MM.1S (cell line): ENCODE measurements around the gene PPP1R12C.
"Not testable (repeated sequence)": the region's sequence is repeated elsewhere in the genome, so short reads cannot be mapped to it uniquely, and the experiment has no call there.

ENCODE experiments used
- DNase-seq: peaks from one replicate; pipeline ENCODE4 v3.0.0-alpha.2; 2015
- H2AFZ ChIP-seq: fragments of 300-600 bp; sonication (generic); 2 replicates; pipeline ENCODE4 v1.6.0; 2016; ENCODE audit warnings: antibody characterized with exemption, low read length
- H3F3A ChIP-seq: fragments of 300-600 bp; sonication (generic); 2 replicates; pipeline ENCODE4 v1.6.1; 2016; ENCODE audit warnings: mild to moderate bottlenecking, antibody characterized with exemption, low read length, moderate library complexity, mixed read lengths; ENCODE audit not compliant: insufficient read depth
- H3K27ac ChIP-seq: fragments of 300-600 bp; sonication (generic); 2 replicates; pipeline ENCODE4 v1.5.1; 2016; ENCODE audit warnings: mild to moderate bottlenecking, low read length
- H3K27me3 ChIP-seq: fragments of 300-600 bp; sonication (generic); replicated peaks from 2 replicates; pipeline ENCODE4 v1.6.0; 2016; ENCODE audit warnings: low read length; ENCODE audit not compliant: insufficient read depth
- H3K36me3 ChIP-seq: fragments of 300-600 bp; sonication (generic); replicated peaks from 2 replicates; pipeline ENCODE4 v1.6.1; 2016; ENCODE audit warnings: mild to moderate bottlenecking, low read length, mixed read lengths; ENCODE audit not compliant: insufficient read depth
- H3K4me1 ChIP-seq: fragments of 300-600 bp; sonication (generic); 2 replicates; pipeline ENCODE4 v1.6.1; 2016; ENCODE audit warnings: low read length, mixed read lengths
- H3K4me2 ChIP-seq: fragments of 300-600 bp; sonication (generic); 2 replicates; pipeline ENCODE4 v1.6.0; 2016; ENCODE audit warnings: low read depth, low read length
- H3K4me3 ChIP-seq: fragments of 300-600 bp; sonication (generic); 2 replicates; pipeline ENCODE4 v1.5.1; 2016; ENCODE audit warnings: low read length, mixed read lengths
- H3K79me2 ChIP-seq: fragments of 300-600 bp; sonication (generic); 2 replicates; pipeline ENCODE4 v1.6.1; 2016; ENCODE audit warnings: mixed run types, low read length, mixed read lengths
- H3K9ac ChIP-seq: fragments of 300-600 bp; sonication (generic); 2 replicates; pipeline ENCODE4 v1.6.1; 2016; ENCODE audit warnings: low read length, mixed read lengths
- H3K9me2 ChIP-seq: fragments of 300-600 bp; sonication (generic); replicated peaks from 2 replicates; pipeline ENCODE4 v1.6.1; 2016; ENCODE audit warnings: mild to moderate bottlenecking, low read length, mixed read lengths; ENCODE audit not compliant: insufficient read depth
- H3K9me3 ChIP-seq: fragments of 300-600 bp; sonication (generic); replicated peaks from 2 replicates; pipeline ENCODE4 v1.6.1; 2016; ENCODE audit warnings: mild to moderate bottlenecking, low read length, mixed read lengths; ENCODE audit not compliant: insufficient read depth
- H4K20me1 ChIP-seq: fragments of 300-600 bp; sonication (generic); 2 replicates; pipeline ENCODE4 v1.6.1; 2016; ENCODE audit warnings: mild to moderate bottlenecking, low read length, moderate library complexity, mixed read lengths; ENCODE audit not compliant: insufficient read depth
- CTCF ChIP-seq: fragments of 300-600 bp; sonication (generic); IDR thresholded peaks from 2 replicates; pipeline ENCODE4 v1.5.1; 2016; ENCODE audit warnings: antibody characterized with exemption, low read length, mixed read lengths
- EZH2 ChIP-seq: fragments of 300-600 bp; sonication (generic); optimal IDR thresholded peaks from 2 replicates; pipeline ENCODE3; 2017; ENCODE audit warnings: low read depth, mild to moderate bottlenecking, antibody characterized with exemption, low read length, mixed read lengths
- EZH2phosphoT487 ChIP-seq: fragments of 300-600 bp; sonication (generic); IDR thresholded peaks from 2 replicates; pipeline ENCODE4 v1.6.1; 2018; ENCODE audit warnings: antibody characterized with exemption, low read length

Gene PPP1R12C

GRCh38 chr19:55156202-55157063, 39.0 kb upstream of the PPP1R12C start:
- no peaks in the 10 kb centered on the region for H3K4me1 ChIP-seq
- H3K9ac ChIP-seq: no peak overlapping the region
- DNase-seq: no peak
- no peak overlapping the region for H2AFZ ChIP-seq
- no peak overlapping the region for H3K4me3 ChIP-seq
- no peak overlapping the region for H3K4me2 ChIP-seq
- H3K36me3 ChIP-seq: no peaks in the 10 kb centered on the region
- no peaks in the 10 kb centered on the region for H4K20me1 ChIP-seq
- no peak overlapping the region for H3K27ac ChIP-seq
- H3K9me3 ChIP-seq: no peaks in the 10 kb centered on the region
- peaks cover 32% of the 10 kb centered on the region for H3K27me3 ChIP-seq
- no peaks in the 10 kb centered on the region for H3K9me2 ChIP-seq
- no peaks in the 10 kb centered on the region for H3F3A ChIP-seq
- H3K79me2 ChIP-seq: no peaks in the 10 kb centered on the region
- no peak for TF ChIP-seq EZH2phosphoT487
- TF ChIP-seq EZH2: no peak
- no peak for TF ChIP-seq CTCF

DNA sequence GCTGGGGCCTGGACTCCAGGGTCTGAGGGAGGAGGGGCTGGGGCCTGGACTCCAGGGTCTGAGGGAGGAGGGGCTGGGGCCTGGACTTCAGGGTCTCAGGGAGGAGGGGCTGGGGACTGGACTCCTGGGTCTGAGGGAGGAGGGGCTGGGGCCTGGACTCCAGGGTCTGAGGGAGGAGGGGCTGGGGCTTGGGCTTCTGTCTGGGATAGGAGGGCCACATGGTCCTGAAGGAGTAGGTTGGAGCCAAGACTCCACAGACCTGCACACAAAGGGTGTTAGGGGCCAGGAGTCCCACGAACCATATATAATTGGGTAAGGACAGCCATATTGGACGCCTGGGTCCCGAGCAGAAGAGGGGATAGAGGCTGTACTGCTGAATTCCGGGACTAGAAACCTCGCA, 38.3 kb upstream of the PPP1R12C start:
- peaks cover 34% of the 10 kb centered on the region for H3K27me3 ChIP-seq
- not testable (repeated sequence) for H3K4me1 ChIP-seq, H3K36me3 ChIP-seq, H3F3A ChIP-seq, H3K27ac ChIP-seq, H2AFZ ChIP-seq, H3K9ac ChIP-seq, H3K9me2 ChIP-seq, H4K20me1 ChIP-seq, H3K79me2 ChIP-seq, H3K4me3 ChIP-seq, DNase-seq, H3K9me3 ChIP-seq, H3K4me2 ChIP-seq

GRCh38 chr19:55153652-55154264, 36.3 kb upstream of the PPP1R12C start:
- Histone ChIP-seq H3K27me3 (peaks cover 37% of the 10 kb centered on the region), H3K4me2 (no peak overlapping the region), H3K4me3 (no peak overlapping the region), H3K9ac (no peak overlapping the region), H3K27ac (no peak overlapping the region), H3K9me2 (no peaks in the 10 kb centered on the region), H4K20me1 (no peaks in the 10 kb centered on the region), H2AFZ (no peak overlapping the region), H3K36me3 (no peaks in the 10 kb centered on the region), H3K9me3 (no peaks in the 10 kb centered on the region), H3K4me1 (no peaks in the 10 kb centered on the region), H3F3A (no peaks in the 10 kb centered on the region), H3K79me2 (no peaks in the 10 kb centered on the region)
- no peak for TF ChIP-seq CTCF
- no peak for TF ChIP-seq EZH2phosphoT487
- no peak for TF ChIP-seq EZH2
- DNase-seq: no peak

GRCh38 chr19:55152017-55152416, 34.6 kb upstream of the PPP1R12C start:
- no peak overlapping the region for H3K4me3 ChIP-seq
- no peak overlapping the region for H3K27ac ChIP-seq
- no peak overlapping the region for H3K4me2 ChIP-seq
- H3K9me2 ChIP-seq: no peaks in the 10 kb centered on the region
- no peak overlapping the region for H3K9ac ChIP-seq
- DNase-seq: no peak
- no peaks in the 10 kb centered on the region for H3K9me3 ChIP-seq
- H2AFZ ChIP-seq: no peak overlapping the region
- no peaks in the 10 kb centered on the region for H3K79me2 ChIP-seq
- peaks cover 40% of the 10 kb centered on the region for H3K27me3 ChIP-seq
- H3K4me1 ChIP-seq: no peaks in the 10 kb centered on the region
- H4K20me1 ChIP-seq: no peaks in the 10 kb centered on the region
- TF ChIP-seq EZH2: no peak
- no peak for TF ChIP-seq EZH2phosphoT487
- no peak for TF ChIP-seq CTCF
- H3F3A ChIP-seq: no peaks in the 10 kb centered on the region
- H3K36me3 ChIP-seq: no peaks in the 10 kb centered on the region
